Neural cell (in vitro differentiated cells): ENCODE results near the gene OR5AN1.

Experiments
- MXI1 ChIP-seq: fragments of 450-650 bp; conservative IDR thresholded peaks from 2 replicates; pipeline ENCODE4 v1.6.1; 2014; ENCODE audit warnings: antibody characterized with exemption, mild to moderate bottlenecking; ENCODE audit not compliant: poor library complexity, severe bottlenecking
- POLR2AphosphoS5 ChIP-seq: IDR thresholded peaks from 2 replicates; pipeline ENCODE4 v1.6.1; 2012
- TF ChIP-seq, protein P1 (sequence below): IDR thresholded peaks from 2 replicates; pipeline ENCODE4 v1.6.1; 2012; ENCODE audit warnings: borderline replicate concordance
- TF ChIP-seq, protein P2 (sequence below): fragments of 450-650 bp; IDR thresholded peaks from 2 replicates; pipeline ENCODE4 v1.5.1; 2014; ENCODE audit warnings: antibody characterized with exemption, mild to moderate bottlenecking, moderate library complexity; ENCODE audit not compliant: poor library complexity, severe bottlenecking

DNA sequence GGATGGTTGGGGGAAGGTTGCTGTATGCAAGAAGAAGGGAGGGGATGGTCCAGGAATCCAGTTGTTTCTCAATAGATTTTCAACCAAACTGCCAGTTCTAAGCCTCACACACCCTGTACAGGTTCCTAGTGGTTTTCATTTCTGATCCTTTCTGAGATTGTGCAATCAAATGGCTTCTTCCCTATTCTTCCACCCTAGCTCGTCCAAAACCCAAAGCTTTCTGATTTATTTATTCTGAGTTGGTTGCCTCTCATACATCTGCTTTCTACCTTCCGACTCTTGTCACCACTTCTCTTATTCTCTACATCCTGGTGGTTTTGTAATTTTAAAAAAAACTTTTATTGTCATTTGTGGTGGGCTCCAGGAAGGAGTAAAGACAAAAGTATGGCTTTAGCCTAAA, 55.0 kb downstream of the OR5AN1 start:
- TF ChIP-seq, protein P1, sequence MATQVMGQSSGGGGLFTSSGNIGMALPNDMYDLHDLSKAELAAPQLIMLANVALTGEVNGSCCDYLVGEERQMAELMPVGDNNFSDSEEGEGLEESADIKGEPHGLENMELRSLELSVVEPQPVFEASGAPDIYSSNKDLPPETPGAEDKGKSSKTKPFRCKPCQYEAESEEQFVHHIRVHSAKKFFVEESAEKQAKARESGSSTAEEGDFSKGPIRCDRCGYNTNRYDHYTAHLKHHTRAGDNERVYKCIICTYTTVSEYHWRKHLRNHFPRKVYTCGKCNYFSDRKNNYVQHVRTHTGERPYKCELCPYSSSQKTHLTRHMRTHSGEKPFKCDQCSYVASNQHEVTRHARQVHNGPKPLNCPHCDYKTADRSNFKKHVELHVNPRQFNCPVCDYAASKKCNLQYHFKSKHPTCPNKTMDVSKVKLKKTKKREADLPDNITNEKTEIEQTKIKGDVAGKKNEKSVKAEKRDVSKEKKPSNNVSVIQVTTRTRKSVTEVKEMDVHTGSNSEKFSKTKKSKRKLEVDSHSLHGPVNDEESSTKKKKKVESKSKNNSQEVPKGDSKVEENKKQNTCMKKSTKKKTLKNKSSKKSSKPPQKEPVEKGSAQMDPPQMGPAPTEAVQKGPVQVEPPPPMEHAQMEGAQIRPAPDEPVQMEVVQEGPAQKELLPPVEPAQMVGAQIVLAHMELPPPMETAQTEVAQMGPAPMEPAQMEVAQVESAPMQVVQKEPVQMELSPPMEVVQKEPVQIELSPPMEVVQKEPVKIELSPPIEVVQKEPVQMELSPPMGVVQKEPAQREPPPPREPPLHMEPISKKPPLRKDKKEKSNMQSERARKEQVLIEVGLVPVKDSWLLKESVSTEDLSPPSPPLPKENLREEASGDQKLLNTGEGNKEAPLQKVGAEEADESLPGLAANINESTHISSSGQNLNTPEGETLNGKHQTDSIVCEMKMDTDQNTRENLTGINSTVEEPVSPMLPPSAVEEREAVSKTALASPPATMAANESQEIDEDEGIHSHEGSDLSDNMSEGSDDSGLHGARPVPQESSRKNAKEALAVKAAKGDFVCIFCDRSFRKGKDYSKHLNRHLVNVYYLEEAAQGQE: no peak
- TF ChIP-seq, protein P2, sequence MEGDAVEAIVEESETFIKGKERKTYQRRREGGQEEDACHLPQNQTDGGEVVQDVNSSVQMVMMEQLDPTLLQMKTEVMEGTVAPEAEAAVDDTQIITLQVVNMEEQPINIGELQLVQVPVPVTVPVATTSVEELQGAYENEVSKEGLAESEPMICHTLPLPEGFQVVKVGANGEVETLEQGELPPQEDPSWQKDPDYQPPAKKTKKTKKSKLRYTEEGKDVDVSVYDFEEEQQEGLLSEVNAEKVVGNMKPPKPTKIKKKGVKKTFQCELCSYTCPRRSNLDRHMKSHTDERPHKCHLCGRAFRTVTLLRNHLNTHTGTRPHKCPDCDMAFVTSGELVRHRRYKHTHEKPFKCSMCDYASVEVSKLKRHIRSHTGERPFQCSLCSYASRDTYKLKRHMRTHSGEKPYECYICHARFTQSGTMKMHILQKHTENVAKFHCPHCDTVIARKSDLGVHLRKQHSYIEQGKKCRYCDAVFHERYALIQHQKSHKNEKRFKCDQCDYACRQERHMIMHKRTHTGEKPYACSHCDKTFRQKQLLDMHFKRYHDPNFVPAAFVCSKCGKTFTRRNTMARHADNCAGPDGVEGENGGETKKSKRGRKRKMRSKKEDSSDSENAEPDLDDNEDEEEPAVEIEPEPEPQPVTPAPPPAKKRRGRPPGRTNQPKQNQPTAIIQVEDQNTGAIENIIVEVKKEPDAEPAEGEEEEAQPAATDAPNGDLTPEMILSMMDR: no peak
- TF ChIP-seq POLR2AphosphoS5 (no peak), MXI1 (no peak)
